Stimulated activated CD4-positive, alpha-beta T cell treated with anti-CD3 and anti-CD28 coated beads, Interleukin-1b, Interleukin-23, amount 100 ng/mL, for 24 hours (primary cell): ENCODE measurements around the gene IRF6.
"Not testable (repeated sequence)": the region's sequence is repeated elsewhere in the genome, so short reads cannot be mapped to it uniquely, and the experiment has no call there.

Experiments used
- DNase-seq, 4 experiments: peaks; one replicate each; pipeline ENCODE4 v3.0.0-alpha.2; 2020; ENCODE audit warnings: low read depth in 4 of 4, low spot score in 1 of 4

IRF6 gene

DNA sequence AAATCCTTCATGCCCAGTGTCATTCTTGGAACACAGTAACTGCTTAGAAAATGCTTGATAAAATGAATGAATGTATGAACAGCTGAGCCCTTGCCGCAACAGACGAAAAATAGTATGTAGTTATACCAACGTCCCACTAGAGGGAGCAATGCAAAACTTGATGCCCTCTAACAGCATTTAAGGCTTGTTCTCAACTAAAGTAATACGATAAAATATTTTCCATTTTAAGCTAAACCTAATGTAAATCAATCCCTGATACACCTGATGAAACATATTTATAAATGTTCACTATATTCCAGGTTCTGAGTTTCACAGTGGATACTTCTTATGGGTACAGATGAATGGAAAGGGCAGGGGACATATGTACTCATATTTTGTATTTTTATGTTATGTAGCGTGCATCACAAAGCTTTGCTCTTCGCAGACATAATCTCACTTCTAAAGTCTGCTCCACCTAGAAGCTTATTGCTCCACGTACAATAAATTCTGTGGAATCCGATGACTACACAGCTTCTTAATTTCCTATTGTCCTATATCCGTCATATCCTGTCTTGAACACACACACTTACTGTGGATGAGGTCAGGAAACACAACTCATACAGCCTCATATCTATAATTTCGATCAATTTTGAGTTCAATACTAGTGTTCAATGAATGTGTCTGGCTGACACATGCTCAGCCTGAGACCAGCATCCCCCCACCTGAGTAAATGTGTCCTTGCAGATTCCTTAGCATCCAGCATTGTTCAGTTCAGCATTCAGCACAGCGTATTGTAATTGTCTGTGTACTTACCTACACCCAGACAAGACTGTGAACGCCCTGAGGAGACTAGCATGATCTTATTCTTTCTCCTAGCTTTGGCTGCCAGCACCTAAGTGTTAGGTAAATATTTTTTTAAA is 17.4 kb upstream of the IRF6 start:
- DNase-seq, result no peak

DNA sequence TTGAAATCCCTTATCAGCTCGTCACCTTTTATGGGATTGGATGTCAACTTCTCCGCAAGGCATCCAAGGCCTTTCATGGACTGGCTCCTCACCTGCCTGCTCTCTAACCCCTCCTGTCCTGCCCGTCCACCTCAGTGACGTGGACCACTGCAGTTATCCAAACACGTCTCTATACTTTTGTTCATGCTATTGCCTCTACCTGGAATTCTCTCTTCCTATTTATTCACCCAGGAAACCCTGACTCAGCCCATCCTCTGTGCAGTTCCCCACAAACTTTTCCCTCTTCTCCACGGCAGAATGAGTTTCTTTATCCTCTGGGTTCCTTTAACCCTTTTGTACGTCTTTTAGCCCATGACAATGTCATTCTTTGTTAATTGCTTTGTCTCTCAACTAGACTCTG is 16.8 kb upstream of the IRF6 start:
- no peak for DNase-seq

GRCh38 chr1:209820986-209821385 is 15.0 kb upstream of the IRF6 start:
- DNase-seq, result no peak

GRCh38 chr1:209819058-209819457 is 13.1 kb upstream of the IRF6 start:
- DNase-seq, result no peak

DNA sequence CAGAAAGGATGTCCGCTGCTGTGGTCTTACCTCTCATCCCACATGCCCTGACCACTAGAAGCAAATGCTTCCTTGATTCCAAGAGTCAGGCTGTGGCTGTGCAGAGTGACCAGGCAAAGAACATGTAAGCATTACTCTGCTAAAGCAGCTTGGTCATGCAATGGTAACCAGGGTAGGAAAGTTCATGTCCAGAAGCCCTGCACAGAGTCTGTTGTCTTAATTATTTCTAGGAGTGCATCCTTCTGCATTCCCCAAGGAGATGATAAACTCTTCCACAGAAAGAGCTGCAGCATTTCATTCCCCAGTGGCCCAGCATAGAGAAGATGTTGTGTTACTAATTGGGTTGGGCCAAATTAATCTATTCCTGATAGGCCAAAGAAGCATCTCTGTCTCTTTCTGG is 11.7 kb upstream of the IRF6 start:
- no peak for DNase-seq

GRCh38 chr1:209816923-209817322 is 11.0 kb upstream of the IRF6 start:
- no peak for DNase-seq

GRCh38 chr1:209815931-209816341 is 10.0 kb upstream of the IRF6 start:
- DNase-seq, result no peak

DNA sequence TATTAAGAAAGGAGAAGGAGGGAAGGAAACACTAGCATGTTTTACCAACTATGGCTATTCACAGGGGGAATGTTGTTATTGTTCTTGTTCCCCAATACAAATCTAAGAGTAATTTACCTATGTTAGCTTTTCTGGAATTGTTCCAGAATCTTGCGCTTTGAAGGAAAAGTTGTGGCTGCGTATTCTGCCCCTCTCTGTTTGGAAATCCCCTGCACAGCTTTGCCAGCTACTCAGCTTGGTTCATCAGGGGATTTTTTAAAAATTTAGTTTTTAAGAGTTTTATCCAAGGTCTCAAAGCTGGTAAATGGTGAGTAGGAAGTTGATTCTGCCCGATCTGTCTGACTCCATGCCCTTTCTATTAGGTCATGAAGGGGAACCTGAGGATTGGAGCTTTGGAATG is 9.5 kb upstream of the IRF6 start:
- DNase-seq, result no peak

DNA sequence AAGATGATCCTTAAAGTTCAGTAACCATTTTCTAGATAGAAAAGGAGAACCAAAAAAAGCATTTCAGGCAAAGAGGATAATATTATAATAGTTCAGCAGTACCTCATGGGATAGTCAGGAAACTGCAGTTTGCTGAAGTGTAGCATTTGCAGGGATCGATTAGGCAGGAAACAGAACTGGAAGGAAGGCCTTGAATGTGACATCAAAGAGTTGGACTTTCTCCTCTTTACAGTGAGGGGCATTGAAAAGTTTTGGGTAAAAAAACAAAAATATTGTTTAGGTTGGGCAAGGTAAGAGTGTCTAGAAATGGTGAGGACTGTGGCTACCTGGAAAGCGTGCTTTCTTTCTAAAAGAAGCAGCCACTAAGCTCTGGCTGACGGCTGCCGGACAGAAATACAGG is 8.0 kb upstream of the IRF6 start:
- no peak for DNase-seq

GRCh38 chr1:209810783-209811182 is 4.8 kb upstream of the IRF6 start:
- no peak for DNase-seq

- DNase-seq, result no peak
These were observed 3.7 kb upstream of the IRF6 start for GRCh38 chr1:209809611-209810010.

DNA sequence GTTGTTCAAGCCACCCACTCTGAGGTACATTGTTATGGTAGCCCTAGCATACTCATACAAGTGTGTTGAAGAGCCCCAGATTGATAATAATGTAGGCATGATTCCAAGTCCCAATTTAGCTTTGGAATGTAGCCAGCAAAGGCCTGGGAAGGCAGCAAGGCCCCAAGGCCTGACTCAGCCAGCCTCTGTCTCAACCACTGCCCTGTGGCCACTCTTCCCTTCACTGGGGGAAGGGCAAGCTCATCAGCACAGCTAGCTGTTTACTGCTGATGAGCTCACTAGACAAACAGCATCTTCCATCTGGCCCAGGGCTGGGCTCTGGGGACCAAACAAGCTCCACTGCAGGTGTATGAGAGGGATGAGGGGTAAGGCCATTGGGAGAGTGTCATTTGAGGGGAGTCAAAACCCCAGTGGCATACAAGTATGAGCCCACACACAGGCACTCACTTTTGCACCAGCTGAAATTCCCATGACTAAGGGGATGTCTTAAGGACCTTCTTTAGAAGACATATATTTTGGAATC is 2.2 kb upstream of the IRF6 start:
- DNase-seq, result no peak

DNA sequence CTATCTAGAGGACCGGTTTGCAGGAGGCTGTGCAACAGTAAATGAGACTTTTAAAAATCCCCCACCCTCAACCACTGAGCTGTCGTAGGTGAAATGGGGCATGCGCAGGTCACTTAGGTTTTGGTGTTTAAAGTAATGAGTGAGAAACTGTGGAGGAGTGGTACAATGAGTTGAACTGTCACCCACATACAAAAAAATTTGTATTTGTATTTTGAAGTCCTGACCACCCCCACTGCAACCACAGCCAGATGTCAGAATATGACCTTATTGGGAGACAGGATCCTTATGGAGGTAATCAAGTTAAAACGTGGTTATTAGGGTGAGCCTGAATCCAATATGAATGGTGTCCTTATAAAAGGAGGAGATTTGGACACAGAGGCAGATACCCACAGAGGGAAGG is 1.6 kb upstream of the IRF6 start:
- no peak for DNase-seq

GRCh38 chr1:209805341-209805781 is 581 bp downstream of the IRF6 start:
- DNase-seq, result no peak

GRCh38 chr1:209803568-209803967 is 2.4 kb downstream of the IRF6 start:
- no peak for DNase-seq

DNA sequence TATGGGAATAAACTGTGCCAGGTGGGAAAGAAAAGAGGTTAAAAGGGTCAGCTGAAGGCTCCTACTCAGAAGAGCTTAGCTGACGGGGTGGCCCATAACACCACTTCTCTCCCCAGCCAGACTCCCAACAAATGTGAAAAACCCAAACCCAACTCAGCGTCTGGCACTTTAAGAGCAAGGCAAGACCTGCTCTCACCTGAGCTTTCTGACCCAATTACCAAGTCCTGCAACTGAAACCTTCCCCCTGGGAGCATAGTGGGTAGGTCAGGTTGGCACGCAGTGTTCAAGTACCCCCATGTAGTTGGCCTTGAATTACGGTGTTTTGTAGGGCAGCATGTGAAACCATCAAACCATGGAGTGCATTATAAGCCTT is 3.2 kb downstream of the IRF6 start:
- DNase-seq, result no peak

DNA sequence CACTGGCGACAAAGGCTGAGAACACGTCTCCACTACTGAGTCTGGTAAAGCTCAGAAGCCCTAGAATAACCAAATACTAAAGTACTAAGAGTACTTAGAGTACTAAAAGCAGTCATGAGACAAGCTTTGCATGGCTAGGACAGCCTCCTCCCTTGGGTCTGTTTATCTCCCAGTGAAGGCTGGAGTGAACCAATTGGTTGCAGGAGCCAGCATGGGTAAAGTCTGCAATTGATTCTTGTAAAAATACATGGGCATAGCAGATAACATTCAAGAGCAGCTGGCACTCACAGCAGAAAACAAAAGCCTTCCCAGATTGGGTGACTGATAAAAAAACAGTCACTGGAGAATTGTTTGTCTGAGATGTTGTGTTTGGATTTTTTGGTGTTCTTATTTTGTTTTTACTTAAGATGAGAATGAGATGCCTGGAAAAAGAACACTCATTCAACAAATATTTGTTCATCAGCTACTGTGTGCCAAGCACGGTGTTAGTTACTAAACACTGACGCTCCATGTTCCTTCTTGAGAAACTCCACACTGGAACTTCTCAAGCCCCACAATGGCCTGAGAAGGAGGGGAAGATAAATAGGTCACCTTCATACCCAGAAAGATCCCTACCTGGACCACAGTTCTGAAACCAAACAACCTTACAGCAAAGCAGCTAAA is 3.7 kb downstream of the IRF6 start:
- DNase-seq, result no peak

DNA sequence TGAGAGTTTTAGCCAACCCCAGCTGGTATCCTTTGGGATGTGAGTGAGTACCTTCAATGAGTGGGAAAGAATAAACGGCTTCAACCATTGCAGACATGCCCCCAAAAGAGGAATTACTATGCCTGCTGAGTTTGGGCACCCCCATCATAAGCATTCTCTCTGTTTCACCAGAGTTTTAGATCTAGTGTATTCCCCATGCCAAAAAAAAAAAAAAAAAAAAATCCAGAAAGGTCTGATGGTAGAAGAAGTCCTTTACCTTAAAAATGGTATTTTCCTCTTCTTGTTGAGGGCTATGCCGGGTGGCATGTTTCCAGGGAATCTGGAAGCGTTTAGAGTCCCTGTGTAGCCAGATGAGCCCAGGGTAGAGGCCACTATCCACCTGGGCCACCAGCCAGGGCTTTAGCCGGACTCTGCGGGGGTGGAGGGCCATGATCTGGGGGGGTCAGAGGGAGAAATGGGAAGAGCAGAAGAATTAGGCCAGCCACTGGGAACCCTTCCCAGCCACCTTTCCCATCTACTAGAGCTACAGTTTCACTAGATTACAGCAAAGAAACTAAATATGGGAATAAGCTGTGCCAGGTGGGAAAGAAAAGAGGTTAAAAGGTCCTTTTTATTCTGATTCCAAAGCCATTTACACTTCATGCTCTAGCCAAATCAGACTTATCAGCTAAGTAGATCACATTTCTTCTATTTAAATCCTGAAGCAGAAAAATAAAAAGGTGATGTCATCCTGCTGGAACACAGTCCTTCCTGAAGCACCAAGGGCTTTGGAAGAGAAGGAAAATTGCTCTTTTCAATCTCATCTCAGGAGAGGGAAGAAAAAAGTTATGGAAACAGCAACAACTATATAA is 4.7 kb downstream of the IRF6 start:
- no peak for DNase-seq

DNA sequence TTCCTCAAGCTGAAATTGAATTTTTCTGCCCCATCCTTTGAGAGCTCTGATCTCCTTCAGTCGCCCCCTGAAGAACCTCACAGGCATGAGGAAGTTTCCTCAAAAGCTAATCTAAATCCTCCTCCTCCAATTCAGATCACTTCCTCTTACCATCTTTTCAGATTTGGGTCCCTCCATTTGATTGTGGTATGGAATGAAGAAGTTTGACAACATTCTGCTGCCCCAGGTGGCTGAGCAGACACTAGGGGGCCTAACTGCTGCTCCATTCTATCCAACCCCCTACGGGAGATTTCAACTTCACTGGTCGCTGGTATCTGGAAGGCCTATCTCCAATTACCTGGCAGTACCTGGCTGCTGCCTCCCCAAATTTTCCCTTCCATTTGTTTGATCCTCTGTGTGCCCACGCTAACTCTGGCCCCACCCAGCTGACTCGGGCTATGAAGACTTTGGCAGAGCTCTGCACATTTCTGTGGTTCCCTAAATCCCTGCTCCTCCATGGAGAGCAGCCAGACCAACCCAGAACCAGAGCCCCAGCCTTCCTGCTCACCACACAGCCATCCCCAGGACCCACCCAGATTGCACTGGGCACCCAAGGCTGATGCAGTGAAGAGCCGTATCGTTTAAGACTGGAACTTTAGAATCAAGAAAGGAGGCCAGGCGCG is 7.8 kb downstream of the IRF6 start:
- DNase-seq, result no peak

DNA sequence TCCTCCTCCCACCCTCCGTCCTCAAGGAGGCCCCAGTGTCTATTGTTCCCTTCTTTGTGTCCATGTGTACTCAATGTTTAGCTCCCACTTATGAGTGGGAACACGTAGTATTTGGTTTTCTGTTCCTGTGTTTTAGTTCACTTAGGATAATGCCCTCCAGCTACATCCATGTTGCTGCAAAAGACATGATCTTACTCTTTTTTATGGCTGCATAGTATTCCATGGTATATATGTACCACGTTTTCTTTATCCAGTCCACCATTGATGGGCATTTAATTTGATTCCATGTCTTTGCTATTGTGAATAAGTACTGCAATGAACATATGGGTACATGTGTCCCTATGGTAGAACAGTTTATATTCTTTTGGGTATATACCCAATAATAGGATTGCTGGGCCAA is 12.2 kb downstream of the IRF6 start:
- not testable (repeated sequence) for DNase-seq

GRCh38 chr1:209791920-209792319 is 14.0 kb downstream of the IRF6 start:
- no peak for DNase-seq
